ENCODE results near the gene KCNJ11.

GRCh38 chr11:17428261-17428660 is 39.8 kb upstream of the KCNJ11 start:
- TF ChIP-seq POLR2A (IDR thresholded peaks at IDR 0.05; ENCODE audit: low read depth, low read length) (no peak), POLR2AphosphoS5 (IDR thresholded peaks at IDR 0.05; ENCODE audit: low read depth, low read length) (no peak)

Measured in GM12892 (cell line).